CD4-positive, alpha-beta T cell (primary cell): ENCODE data around the gene PDE8B. TPM values are rescaled to one million over a fixed set of nuclear protein-coding genes. Genes with fewer than 3 reads are reported as not detected.

Source experiments
- ATAC-seq: fragments of 200-7000 bp; cut with Tn5 transposase; one replicate; pipeline ENCODE4 v1.10.0; 2022; ENCODE audit warnings: mild to moderate bottlenecking; ENCODE audit not compliant: poor library complexity
- CTCF ChIA-PET: fragments of 350-600 bp; sonication (Branson Sonifier 250); formaldehyde crosslinking; loops from one replicate; lab custom pipeline; 2021; ENCODE audit warnings: antibody characterized with exemption, inconsistent platforms; lab: Charles Lee
- POLR2A ChIA-PET: fragments of 350-600 bp; sonication (Branson Sonifier 250); formaldehyde crosslinking; loops from one replicate; lab custom pipeline; 2021; ENCODE audit warnings: antibody characterized with exemption, inconsistent platforms; lab: Charles Lee
- DNase-seq, 14 experiments: peaks; one replicate each; pipeline ENCODE4 v3.0.0-alpha.2; 2013 to 2020; ENCODE audit warnings: mixed read lengths in 2 of 14
- H3K27ac ChIP-seq, 2 donors: one replicate each; pipeline versions ENCODE4 v1.5.1 to v1.7.0; 2013; ENCODE audit warnings: low read length in 2 of 2, low read depth in 1 of 2, mild to moderate bottlenecking in 1 of 2
- H3K27me3 ChIP-seq, 2 experiments: 1 replicate in 1 of 2; 2 replicates in 1 of 2; pipeline versions ENCODE4 v1.6.1 to v1.7.0; 2013; ENCODE audit warnings: low read length in 2 of 2, control low read depth in 1 of 2, mild to moderate bottlenecking in 1 of 2, moderate library complexity in 1 of 2; ENCODE audit not compliant: insufficient read depth in 2 of 2, control insufficient read depth in 1 of 2
- H3K36me3 ChIP-seq: one replicate; pipeline ENCODE4 v1.6.1; 2013; ENCODE audit warnings: low read length, control low read depth; ENCODE audit not compliant: insufficient read depth
- H3K4me1 ChIP-seq: one replicate; pipeline ENCODE4 v1.6.1; 2013; ENCODE audit warnings: low read length, control low read depth; ENCODE audit not compliant: insufficient read depth
- H3K4me3 ChIP-seq: one replicate; pipeline ENCODE4 v1.5.1; 2013; ENCODE audit warnings: mild to moderate bottlenecking, low read length, moderate library complexity
- H3K9me3 ChIP-seq, 2 experiments: 1 replicate in 1 of 2; 2 replicates in 1 of 2; pipeline versions ENCODE4 v1.6.1 to v1.7.0; 2013; ENCODE audit warnings: low read length in 2 of 2, mild to moderate bottlenecking in 2 of 2, control low read depth in 1 of 2, moderate library complexity in 1 of 2; ENCODE audit not compliant: control insufficient read depth in 1 of 2, insufficient read depth in 1 of 2
- H3K27ac Mint-ChIP-seq: one replicate; pipeline ENCODE4 v1.8.0; 2020; ENCODE audit warnings: mixed read lengths
- H3K27me3 Mint-ChIP-seq: one replicate; pipeline ENCODE4 v1.8.0; 2021; ENCODE audit warnings: mixed read lengths
- H3K36me3 Mint-ChIP-seq: one replicate; pipeline ENCODE4 v1.8.0; 2021; ENCODE audit warnings: low read depth, mixed read lengths
- H3K4me1 Mint-ChIP-seq: one replicate; pipeline ENCODE4 v1.8.0; 2021; ENCODE audit warnings: low read depth, mixed read lengths
- H3K4me3 Mint-ChIP-seq: one replicate; pipeline ENCODE4 v1.8.0; 2020; ENCODE audit warnings: mild to moderate bottlenecking, mixed read lengths
- H3K9me3 Mint-ChIP-seq: one replicate; pipeline ENCODE4 v1.8.0; 2020; ENCODE audit warnings: mixed read lengths
- intact Hi-C, 2 experiments: fragments of 100-400 bp; cut with DNase I in 1 of 2; cut with micrococcal nuclease in 1 of 2; formaldehyde crosslinking; loops; one replicate each; pipeline versions ENCODE4 v1.15.1 to v1.9.0; 2023 to 2025; cut with DNase I, micrococcal nuclease
- total RNA-seq, 174 experiments: library from RNA in 2 of 174; stranded (reverse) in 2 of 174; gene quantifications; one replicate each; pipeline ENCODE4 v1.2.3 and lab custom pipeline; 2021 to 2026
- TF ChIP-seq, protein P1 (sequence below): fragments of 200-600 bp; IDR thresholded peaks from one replicate; pipeline ENCODE4 v1.8.0; 2022; ENCODE audit warnings: antibody characterized with exemption, mild to moderate bottlenecking

PDE8B gene
- total RNA-seq, 2 experiments from 2014 or later: 0.22 to 0.27 TPM

- no peak for ATAC-seq
- Histone ChIP-seq H3K36me3 (no peaks in the 10 kb centered on the region), H3K9me3 (no peaks in the 10 kb centered on the region), H3K4me3 (no peak overlapping the region), H3K27me3 (no peaks in the 10 kb centered on the region), H3K4me1 (no peaks in the 10 kb centered on the region), H3K27ac (no peak overlapping the region)
- intact Hi-C loops: no loop called here
- H3K9me3 Mint-ChIP-seq: no peaks in the 10 kb centered on the region
- H3K36me3 Mint-ChIP-seq: no peaks in the 10 kb centered on the region
- H3K27ac Mint-ChIP-seq: no peak overlapping the region
- TF ChIP-seq, protein P1, sequence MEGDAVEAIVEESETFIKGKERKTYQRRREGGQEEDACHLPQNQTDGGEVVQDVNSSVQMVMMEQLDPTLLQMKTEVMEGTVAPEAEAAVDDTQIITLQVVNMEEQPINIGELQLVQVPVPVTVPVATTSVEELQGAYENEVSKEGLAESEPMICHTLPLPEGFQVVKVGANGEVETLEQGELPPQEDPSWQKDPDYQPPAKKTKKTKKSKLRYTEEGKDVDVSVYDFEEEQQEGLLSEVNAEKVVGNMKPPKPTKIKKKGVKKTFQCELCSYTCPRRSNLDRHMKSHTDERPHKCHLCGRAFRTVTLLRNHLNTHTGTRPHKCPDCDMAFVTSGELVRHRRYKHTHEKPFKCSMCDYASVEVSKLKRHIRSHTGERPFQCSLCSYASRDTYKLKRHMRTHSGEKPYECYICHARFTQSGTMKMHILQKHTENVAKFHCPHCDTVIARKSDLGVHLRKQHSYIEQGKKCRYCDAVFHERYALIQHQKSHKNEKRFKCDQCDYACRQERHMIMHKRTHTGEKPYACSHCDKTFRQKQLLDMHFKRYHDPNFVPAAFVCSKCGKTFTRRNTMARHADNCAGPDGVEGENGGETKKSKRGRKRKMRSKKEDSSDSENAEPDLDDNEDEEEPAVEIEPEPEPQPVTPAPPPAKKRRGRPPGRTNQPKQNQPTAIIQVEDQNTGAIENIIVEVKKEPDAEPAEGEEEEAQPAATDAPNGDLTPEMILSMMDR: no peak
- H3K4me3 Mint-ChIP-seq: no peak overlapping the region
- ChIA-PET CTCF (no interaction called here), POLR2A (no interaction called here)
- no peaks in the 10 kb centered on the region for H3K27me3 Mint-ChIP-seq
- H3K4me1 Mint-ChIP-seq: no peaks in the 10 kb centered on the region
- no peak for DNase-seq
Measured at GRCh38 chr5:77397686-77398292, 187.3 kb downstream of the PDE8B start.

DNA sequence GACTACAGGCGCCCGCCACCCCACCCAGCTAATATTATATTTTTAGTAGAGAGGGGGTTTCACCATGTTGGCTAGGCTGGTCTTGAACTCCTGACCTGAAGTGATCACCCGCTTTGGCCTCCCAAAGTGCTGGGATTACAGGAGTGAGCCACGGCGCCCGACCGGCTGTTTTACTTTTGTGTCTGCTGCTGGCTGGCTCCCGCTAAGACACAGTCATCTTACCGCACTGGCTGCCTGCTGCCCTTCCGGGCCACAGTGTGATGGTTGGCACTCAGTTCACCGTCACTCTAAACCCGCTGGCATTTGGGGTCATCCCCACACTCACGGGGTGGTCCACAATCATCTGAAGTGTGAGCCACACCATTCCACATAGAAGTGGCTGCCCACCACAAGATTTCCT is 188.0 kb downstream of the PDE8B start:
- no peak for ATAC-seq
- no peaks in the 10 kb centered on the region for H3K27me3 Mint-ChIP-seq
- H3K36me3 Mint-ChIP-seq: no peaks in the 10 kb centered on the region
- Histone ChIP-seq H3K4me3 (no peak overlapping the region), H3K36me3 (no peaks in the 10 kb centered on the region), H3K9me3 (no peaks in the 10 kb centered on the region), H3K4me1 (no peaks in the 10 kb centered on the region), H3K27ac (no peak overlapping the region), H3K27me3 (no peaks in the 10 kb centered on the region)
- H3K4me1 Mint-ChIP-seq: no peaks in the 10 kb centered on the region
- TF ChIP-seq, protein P1: no peak
- ChIA-PET CTCF (no interaction called here), POLR2A (no interaction called here)
- H3K4me3 Mint-ChIP-seq: no peak overlapping the region
- intact Hi-C loops: no loop called here
- H3K9me3 Mint-ChIP-seq: no peaks in the 10 kb centered on the region
- DNase-seq: no peak
- H3K27ac Mint-ChIP-seq: no peak overlapping the region

DNA sequence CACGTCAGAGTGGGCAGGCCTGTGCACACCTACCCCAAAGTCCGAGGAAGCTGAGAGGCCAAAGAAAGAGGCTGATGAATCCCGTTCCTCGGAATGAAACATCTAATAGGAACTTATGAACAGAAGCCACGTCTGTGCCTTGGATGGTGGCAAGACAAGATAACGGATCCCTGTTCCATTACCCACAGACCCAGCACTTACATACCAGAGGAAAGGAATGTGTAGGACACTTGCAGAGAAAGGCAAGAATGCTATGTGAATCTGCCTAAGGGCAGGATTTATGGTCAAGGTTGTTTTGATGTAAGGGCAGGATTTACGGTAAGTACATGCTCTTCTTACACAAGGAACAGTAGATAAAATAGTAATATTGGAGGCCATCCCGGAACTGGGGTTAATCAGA is 188.4 kb downstream of the PDE8B start:
- H3K9me3 Mint-ChIP-seq: no peaks in the 10 kb centered on the region
- H3K36me3 Mint-ChIP-seq: no peaks in the 10 kb centered on the region
- TF ChIP-seq, protein P1: no peak

More for the DNA sequence above, 188.4 kb downstream of the PDE8B start:
- no peaks in the 10 kb centered on the region for H3K27me3 ChIP-seq
- Mint-ChIP-seq H3K27ac (no peak overlapping the region), H3K4me3 (no peak overlapping the region), H3K27me3 (no peaks in the 10 kb centered on the region), H3K4me1 (no peaks in the 10 kb centered on the region)
- no peaks in the 10 kb centered on the region for H3K9me3 ChIP-seq
- no peak for ATAC-seq
- H3K27ac ChIP-seq: no peak overlapping the region
- intact Hi-C loops: no loop called here
- ChIA-PET POLR2A (no interaction called here), CTCF (no interaction called here)
- H3K4me1 ChIP-seq: no peaks in the 10 kb centered on the region
- H3K4me3 ChIP-seq: no peak overlapping the region
- DNase-seq: no peak
- no peaks in the 10 kb centered on the region for H3K36me3 ChIP-seq
